ENCODE data around the gene CNNM4. TPM values are rescaled to one million over a fixed set of nuclear protein-coding genes. Genes with fewer than 3 reads are reported as not detected.

Gene CNNM4
- polyA plus RNA-seq, 2 of the 4 experiments (the other 2 are of a cell fraction): 8.8 to 11.2 TPM

GRCh38 chr2:96826546-96827278 is 66.0 kb downstream of the CNNM4 start:
- no peaks in the 10 kb centered on the region for H3K9me3 ChIP-seq
- no peak overlapping the region for H3K4me2 ChIP-seq
- DNase-seq (ENCODE audit: low read depth in 1 of 2, low spot score in 1 of 2): no peak
- ChIA-PET CTCF (interaction anchor here (1.3 to 6.2 kb wide), 3 partner anchors 10 to 42 kb away, joined by 4 to 24 read pairs (median 4); partner anchors contain the start of genes ANKRD39 and CNNM3), POLR2A (no interaction called here)
- ATAC-seq: no peak
- TF ChIP-seq JUN (IDR thresholded peaks at IDR 0.05) (no peak), POLR2A (IDR thresholded peaks at IDR 0.05; ENCODE audit: low read length) (no peak), HMGXB4 (CRISPR knock-in tag; IDR thresholded peaks at IDR 0.05; ENCODE audit: borderline replicate concordance) (no peak), TP53 (CRISPR knock-in tag; IDR thresholded peaks at IDR 0.05) (no peak), ATOH8 (CRISPR knock-in tag; IDR thresholded peaks at IDR 0.05; ENCODE audit: low read depth) (no peak), BCL3 (IDR thresholded peaks at IDR 0.05) (no peak), BHLHE40 (IDR thresholded peaks at IDR 0.05; ENCODE audit: low read depth, low read length) (no peak), MAZ (IDR thresholded peaks at IDR 0.05; ENCODE audit: borderline replicate concordance, low read depth, low read length) (no peak), USF2 (IDR thresholded peaks at IDR 0.05) (no peak), RFX5 (IDR thresholded peaks at IDR 0.05) (no peak), NR3C1 (IDR thresholded peaks at IDR 0.05) (no peak), PHF8 (IDR thresholded peaks at IDR 0.05; ENCODE audit: borderline replicate concordance, low read depth) (no peak), REST (IDR thresholded peaks at IDR 0.05) (no peak), CBX2 (IDR thresholded peaks at IDR 0.05; ENCODE audit: borderline replicate concordance, low read depth) (no peak), SMC3 (IDR thresholded peaks at IDR 0.05) (no peak), RNF2 (IDR thresholded peaks at IDR 0.05; ENCODE audit: borderline replicate concordance, low read depth) (no peak)
- H3K4me3 ChIP-seq: no peak overlapping the region
- H3K4me1 ChIP-seq: peaks cover 16% of the 10 kb centered on the region
- FAIRE-seq: no peak
- no peak overlapping the region for H3K27ac ChIP-seq
- WGBS (ENCODE audit: missing lambda C conversion rate): 97% methylated on average over 20 of the region's 22 CpGs

GRCh38 chr2:96828436-96828835 is 67.7 kb downstream of the CNNM4 start:
- DNase-seq (ENCODE audit: low read depth in 1 of 2, low spot score in 1 of 2) (no peak), FAIRE-seq (no peak), ATAC-seq (no peak)
- Histone ChIP-seq H3K4me2 (no peak overlapping the region), H3K4me1 (peaks cover 33% of the 10 kb centered on the region), H3K27ac (no peak overlapping the region), H3K4me3 (no peak overlapping the region), H3K9me3 (no peaks in the 10 kb centered on the region)
- CTCF ChIA-PET: interaction anchor here (0.8 to 6.2 kb wide), 2 partner anchors 9 to 12 kb away, joined by 3 to 24 read pairs; partner anchors contain the start of gene CNNM3
- 95% methylated on average over 14 of the region's 14 CpGs for WGBS (ENCODE audit: missing lambda C conversion rate)
- POLR2A ChIA-PET: no interaction called here
- TF ChIP-seq ESRRA (IDR thresholded peaks at IDR 0.05; ENCODE audit: borderline replicate concordance, low read length) (no peak), REST (IDR thresholded peaks at IDR 0.05) (no peak), SMC3 (IDR thresholded peaks at IDR 0.05) (no peak), PBX3 (IDR thresholded peaks at IDR 0.05) (no peak), HES2 (IDR thresholded peaks at IDR 0.05) (no peak), USF2 (IDR thresholded peaks at IDR 0.05) (no peak), FOSB (CRISPR knock-in tag; IDR thresholded peaks at IDR 0.05) (no peak), RFX5 (IDR thresholded peaks at IDR 0.05) (no peak)

Measured in A549 (cell line).